ENCODE results near the gene B4GALNT1. TPM values are rescaled to one million over a fixed set of nuclear protein-coding genes. Genes with fewer than 3 reads are reported as not detected.

The B4GALNT1 gene
- total RNA-seq, 1 experiment from 2014 or later: 4.2 TPM

DNA sequence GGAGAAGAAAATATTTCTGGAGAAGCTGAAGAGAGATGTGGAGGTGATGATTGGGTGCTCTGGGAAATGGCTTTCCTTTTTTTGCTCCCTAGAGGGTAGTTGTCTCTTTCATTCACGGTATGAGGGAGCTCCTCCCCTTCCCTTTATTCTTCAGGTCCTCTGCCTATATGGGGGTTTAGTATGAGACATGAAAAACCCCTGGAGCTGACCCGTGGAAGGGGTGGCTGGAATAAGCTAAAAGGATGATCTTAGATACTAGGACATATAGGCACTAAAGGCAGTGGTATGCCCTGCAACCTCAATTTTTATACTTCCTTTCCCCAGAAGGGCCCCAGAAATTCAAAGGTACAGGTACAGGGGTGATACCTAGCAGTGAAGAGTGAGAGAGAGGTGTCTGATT lies 32.6 kb downstream of the B4GALNT1 start:
- peaks cover 11% of the 10 kb centered on the region for H3K4me1 ChIP-seq
- H3K9me3 Mint-ChIP-seq (ENCODE audit: unreplicated experiment): no peaks in the 10 kb centered on the region
- ChIA-PET POLR2A (no interaction called here), CTCF (interaction anchor here (1.9 kb wide), 1 partner anchor 17 kb away, joined by 5 read pairs; no protein-coding TSS in a partner anchor)
- peaks cover 3% of the 10 kb centered on the region for H3K36me3 ChIP-seq (ENCODE audit: control insufficient read depth, insufficient read depth, low read length)
- intact Hi-C loops (cut with micrococcal nuclease; ENCODE audit: unreplicated experiment): no loop called here
- no peaks in the 10 kb centered on the region for H3K9me3 ChIP-seq
- no peak overlapping the region for H3K4me3 ChIP-seq (ENCODE audit: low read depth, low read length)
- no peak for TF ChIP-seq CTCF (IDR thresholded peaks at IDR 0.05; ENCODE audit: insufficient read depth in 1 of 2, low read depth in 1 of 2, low read length in 1 of 2, severe bottlenecking in 1 of 2, unreplicated experiment in 1 of 2)
- H3K27me3 Mint-ChIP-seq (ENCODE audit: insufficient read depth, unreplicated experiment): no peaks in the 10 kb centered on the region
- no peak overlapping the region for H3K4me3 Mint-ChIP-seq (ENCODE audit: unreplicated experiment)
- H3K4me1 Mint-ChIP-seq (ENCODE audit: low read depth, unreplicated experiment): peaks cover 7% of the 10 kb centered on the region
- no peak overlapping the region for H3K27ac Mint-ChIP-seq (ENCODE audit: unreplicated experiment)
- BruUV-seq (replicated peaks): no TSS peak
- peaks cover 43% of the 10 kb centered on the region for H3K36me3 Mint-ChIP-seq (ENCODE audit: insufficient read depth, unreplicated experiment)
- no peak for DNase-seq
- H3K27me3 ChIP-seq (replicated peaks; ENCODE audit: control insufficient read depth, insufficient read depth, low read length): no peaks in the 10 kb centered on the region

DNA sequence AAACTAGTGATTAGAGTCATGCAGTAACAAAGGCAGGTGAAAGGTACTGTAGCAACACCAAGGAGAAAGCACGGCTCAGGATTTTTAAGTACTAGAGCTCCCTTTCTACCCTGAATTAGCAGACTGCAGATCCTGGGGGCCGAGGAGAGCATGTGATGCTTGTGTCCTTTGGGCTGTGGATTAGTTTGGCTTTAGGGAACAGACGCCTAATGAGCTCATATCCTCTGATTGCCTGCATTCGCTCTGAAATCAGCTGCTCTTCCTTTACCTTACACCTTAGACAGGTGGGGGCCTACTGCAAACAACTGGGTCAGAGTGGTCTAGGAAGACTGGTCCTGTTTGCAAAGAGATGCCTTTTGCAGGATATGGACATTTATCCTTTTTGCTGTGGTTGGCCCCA lies 39.8 kb downstream of the B4GALNT1 start:
- DNase-seq: no peak
- H3K27me3 ChIP-seq (replicated peaks; ENCODE audit: control insufficient read depth, insufficient read depth, low read length): no peaks in the 10 kb centered on the region
- ChIA-PET POLR2A (no interaction called here), CTCF (interaction anchor here (1.8 kb wide), 1 partner anchor 10 kb away, joined by 12 read pairs; no protein-coding TSS in a partner anchor)
- Mint-ChIP-seq H3K9me3 (ENCODE audit: unreplicated experiment) (no peaks in the 10 kb centered on the region), H3K36me3 (ENCODE audit: insufficient read depth, unreplicated experiment) (peaks cover 39% of the 10 kb centered on the region), H3K27ac (ENCODE audit: unreplicated experiment) (no peak overlapping the region), H3K27me3 (ENCODE audit: insufficient read depth, unreplicated experiment) (no peaks in the 10 kb centered on the region), H3K4me3 (ENCODE audit: unreplicated experiment) (no peak overlapping the region), H3K4me1 (ENCODE audit: low read depth, unreplicated experiment) (peaks cover 19% of the 10 kb centered on the region)
- no TSS peak for BruUV-seq (replicated peaks)
- no peak for TF ChIP-seq CTCF (IDR thresholded peaks at IDR 0.05; ENCODE audit: insufficient read depth in 1 of 2, low read depth in 1 of 2, low read length in 1 of 2, severe bottlenecking in 1 of 2, unreplicated experiment in 1 of 2)
- peaks cover 18% of the 10 kb centered on the region for H3K4me1 ChIP-seq
- H3K9me3 ChIP-seq: no peaks in the 10 kb centered on the region
- no peaks in the 10 kb centered on the region; the same call in 1 of the 2 replicates for H3K36me3 ChIP-seq (ENCODE audit: control insufficient read depth, insufficient read depth, low read length)
- H3K4me3 ChIP-seq (ENCODE audit: low read depth, low read length): no peak overlapping the region
- intact Hi-C loops (cut with micrococcal nuclease; ENCODE audit: unreplicated experiment): no loop called here

GRCh38 chr12:57592551-57593165 lies 40.3 kb downstream of the B4GALNT1 start:
- H3K4me1 Mint-ChIP-seq (ENCODE audit: low read depth, unreplicated experiment): peaks cover 19% of the 10 kb centered on the region
- no peaks in the 10 kb centered on the region for H3K9me3 Mint-ChIP-seq (ENCODE audit: unreplicated experiment)
- intact Hi-C loops (cut with micrococcal nuclease; ENCODE audit: unreplicated experiment): no loop called here
- BruUV-seq (replicated peaks): no TSS peak
- CTCF ChIA-PET: interaction anchor here (1.3 to 1.8 kb wide), 3 partner anchors 10 to 11 kb away, joined by 6 to 12 read pairs (median 7); no protein-coding TSS in a partner anchor
- H3K4me3 Mint-ChIP-seq (ENCODE audit: unreplicated experiment): peak overlapping the region; percentile 90
- TF ChIP-seq CTCF (IDR thresholded peaks at IDR 0.05; ENCODE audit: insufficient read depth in 1 of 2, low read depth in 1 of 2, low read length in 1 of 2, severe bottlenecking in 1 of 2, unreplicated experiment in 1 of 2): no peak
- Histone ChIP-seq H3K27me3 (replicated peaks; ENCODE audit: control insufficient read depth, insufficient read depth, low read length) (no peaks in the 10 kb centered on the region), H3K36me3 (ENCODE audit: control insufficient read depth, insufficient read depth, low read length) (no peaks in the 10 kb centered on the region; the same call in 1 of the 2 replicates), H3K9me3 (no peaks in the 10 kb centered on the region), H3K4me1 (peaks cover 18% of the 10 kb centered on the region), H3K4me3 (ENCODE audit: low read depth, low read length) (peak overlapping the region; percentile 80; the same call in 1 of the 2 replicates)
- no peak for DNase-seq
- no peak overlapping the region for H3K27ac Mint-ChIP-seq (ENCODE audit: unreplicated experiment)
- POLR2A ChIA-PET: no interaction called here
- peaks cover 34% of the 10 kb centered on the region for H3K36me3 Mint-ChIP-seq (ENCODE audit: insufficient read depth, unreplicated experiment)
- no peaks in the 10 kb centered on the region for H3K27me3 Mint-ChIP-seq (ENCODE audit: insufficient read depth, unreplicated experiment)
